AG09319 (cell line): Measurements from ENCODE around the gene MSI2.

Experiments
- DNase-seq: peaks from one replicate; pipeline ENCODE4 v3.0.0-alpha.2; 2010; ENCODE audit warnings: low read depth; ENCODE audit errors: extremely low read depth
- CTCF ChIP-seq: IDR thresholded peaks from 2 replicates; pipeline ENCODE4 v1.5.1; 2011; ENCODE audit warnings: low read depth, mild to moderate bottlenecking, inconsistent platforms, low read length, moderate library complexity

MSI2 gene

GRCh38 chr17:57269598-57270255, 13.4 kb downstream of the MSI2 start:
- DNase-seq = no peak
- TF ChIP-seq CTCF = no peak

- TF ChIP-seq CTCF = no peak
Observed at GRCh38 chr17:57270801-57271245, 14.5 kb downstream of the MSI2 start.

GRCh38 chr17:57271821-57272220, 15.5 kb downstream of the MSI2 start:
- no peak for DNase-seq
- TF ChIP-seq CTCF = no peak

More at GRCh38 chr17:57270801-57271245, 14.5 kb downstream of the MSI2 start:
- DNase-seq = no peak

- no peak for DNase-seq
- TF ChIP-seq CTCF = no peak
Observed at GRCh38 chr17:57273490-57273889, 17.2 kb downstream of the MSI2 start.

GRCh38 chr17:57274162-57274561, 17.8 kb downstream of the MSI2 start:
- no peak for DNase-seq
- TF ChIP-seq CTCF = no peak

GRCh38 chr17:57275071-57275764, 18.9 kb downstream of the MSI2 start:
- no peak for TF ChIP-seq CTCF

GRCh38 chr17:57276621-57277020, 20.3 kb downstream of the MSI2 start:
- no peak for DNase-seq
- TF ChIP-seq CTCF = no peak

More at GRCh38 chr17:57275071-57275764, 18.9 kb downstream of the MSI2 start:
- DNase-seq = no peak
